Measurements from ENCODE around the gene LHX4.

LHX4 gene

GRCh38 chr1:180291004-180291403 lies 60.9 kb downstream of the LHX4 start:
- Histone ChIP-seq H3K4me3 (ENCODE audit: low read depth, low read length) (no peak overlapping the region), H3K27me3 (ENCODE audit: control insufficient read depth, insufficient read depth, low read length) (no peaks in the 10 kb centered on the region), H3K9ac (ENCODE audit: low read length) (no peak overlapping the region), H3K4me1 (ENCODE audit: control insufficient read depth, insufficient read depth, low read length) (no peaks in the 10 kb centered on the region), H3K36me3 (ENCODE audit: control insufficient read depth, insufficient read depth, low read length) (no peaks in the 10 kb centered on the region), H3K27ac (ENCODE audit: low read depth, low read length) (no peak overlapping the region), H3K9me3 (ENCODE audit: control insufficient read depth, insufficient read depth, low read depth, low read length) (no peaks in the 10 kb centered on the region)

GRCh38 chr1:180294711-180295110 lies 64.6 kb downstream of the LHX4 start:
- no peak overlapping the region for H3K9ac ChIP-seq (ENCODE audit: low read length)
- H3K9me3 ChIP-seq (ENCODE audit: control insufficient read depth, insufficient read depth, low read depth, low read length): no peaks in the 10 kb centered on the region
- no peak overlapping the region for H3K4me3 ChIP-seq (ENCODE audit: low read depth, low read length)
- H3K4me1 ChIP-seq (ENCODE audit: control insufficient read depth, insufficient read depth, low read length): no peaks in the 10 kb centered on the region
- no peaks in the 10 kb centered on the region for H3K36me3 ChIP-seq (ENCODE audit: control insufficient read depth, insufficient read depth, low read length)
- no peak overlapping the region for H3K27ac ChIP-seq (ENCODE audit: low read depth, low read length)
- H3K27me3 ChIP-seq (ENCODE audit: control insufficient read depth, insufficient read depth, low read length): no peaks in the 10 kb centered on the region

- H3K4me1 ChIP-seq (ENCODE audit: control insufficient read depth, insufficient read depth, low read length): no peaks in the 10 kb centered on the region
- no peaks in the 10 kb centered on the region for H3K9me3 ChIP-seq (ENCODE audit: control insufficient read depth, insufficient read depth, low read depth, low read length)
- no peaks in the 10 kb centered on the region for H3K36me3 ChIP-seq (ENCODE audit: control insufficient read depth, insufficient read depth, low read length)
- H3K27ac ChIP-seq (ENCODE audit: low read depth, low read length): no peak overlapping the region
- H3K27me3 ChIP-seq (ENCODE audit: control insufficient read depth, insufficient read depth, low read length): no peaks in the 10 kb centered on the region
- no peak overlapping the region for H3K9ac ChIP-seq (ENCODE audit: low read length)
- H3K4me3 ChIP-seq (ENCODE audit: low read depth, low read length): no peak overlapping the region
Measured at GRCh38 chr1:180295999-180296398, 65.9 kb downstream of the LHX4 start.

GRCh38 chr1:180299479-180300221 lies 69.6 kb downstream of the LHX4 start:
- H3K27me3 ChIP-seq (ENCODE audit: control insufficient read depth, insufficient read depth, low read length): no peaks in the 10 kb centered on the region
- H3K9ac ChIP-seq (ENCODE audit: low read length): no peak overlapping the region
- no peak overlapping the region for H3K27ac ChIP-seq (ENCODE audit: low read depth, low read length)
- H3K4me3 ChIP-seq (ENCODE audit: low read depth, low read length): no peak overlapping the region
- no peaks in the 10 kb centered on the region for H3K9me3 ChIP-seq (ENCODE audit: control insufficient read depth, insufficient read depth, low read depth, low read length)
- no peaks in the 10 kb centered on the region for H3K36me3 ChIP-seq (ENCODE audit: control insufficient read depth, insufficient read depth, low read length)
- H3K4me1 ChIP-seq (ENCODE audit: control insufficient read depth, insufficient read depth, low read length): no peaks in the 10 kb centered on the region

- H3K4me1 ChIP-seq (ENCODE audit: control insufficient read depth, insufficient read depth, low read length): no peaks in the 10 kb centered on the region
- no peaks in the 10 kb centered on the region for H3K36me3 ChIP-seq (ENCODE audit: control insufficient read depth, insufficient read depth, low read length)
- H3K9me3 ChIP-seq (ENCODE audit: control insufficient read depth, insufficient read depth, low read depth, low read length): no peaks in the 10 kb centered on the region
- no peak overlapping the region for H3K4me3 ChIP-seq (ENCODE audit: low read depth, low read length)
- no peaks in the 10 kb centered on the region for H3K27me3 ChIP-seq (ENCODE audit: control insufficient read depth, insufficient read depth, low read length)
- H3K27ac ChIP-seq (ENCODE audit: low read depth, low read length): no peak overlapping the region
- H3K9ac ChIP-seq (ENCODE audit: low read length): no peak overlapping the region
Measured at GRCh38 chr1:180301135-180301742, 71.2 kb downstream of the LHX4 start.

GRCh38 chr1:180309338-180309737 lies 79.3 kb downstream of the LHX4 start:
- Histone ChIP-seq H3K27me3 (ENCODE audit: control insufficient read depth, insufficient read depth, low read length) (no peaks in the 10 kb centered on the region), H3K36me3 (ENCODE audit: control insufficient read depth, insufficient read depth, low read length) (no peaks in the 10 kb centered on the region), H3K27ac (ENCODE audit: low read depth, low read length) (no peak overlapping the region), H3K9me3 (ENCODE audit: control insufficient read depth, insufficient read depth, low read depth, low read length) (no peaks in the 10 kb centered on the region), H3K9ac (ENCODE audit: low read length) (no peak overlapping the region), H3K4me3 (ENCODE audit: low read depth, low read length) (no peak overlapping the region), H3K4me1 (ENCODE audit: control insufficient read depth, insufficient read depth, low read length) (peaks cover 13% of the 10 kb centered on the region)

GRCh38 chr1:180310095-180310494 lies 80.0 kb downstream of the LHX4 start:
- Histone ChIP-seq H3K9ac (ENCODE audit: low read length) (no peak overlapping the region), H3K27me3 (ENCODE audit: control insufficient read depth, insufficient read depth, low read length) (no peaks in the 10 kb centered on the region), H3K36me3 (ENCODE audit: control insufficient read depth, insufficient read depth, low read length) (no peaks in the 10 kb centered on the region), H3K4me1 (ENCODE audit: control insufficient read depth, insufficient read depth, low read length) (peaks cover 13% of the 10 kb centered on the region), H3K27ac (ENCODE audit: low read depth, low read length) (no peak overlapping the region), H3K9me3 (ENCODE audit: control insufficient read depth, insufficient read depth, low read depth, low read length) (no peaks in the 10 kb centered on the region), H3K4me3 (ENCODE audit: low read depth, low read length) (no peak overlapping the region)

GRCh38 chr1:180311011-180311730 lies 81.1 kb downstream of the LHX4 start:
- Histone ChIP-seq H3K9me3 (ENCODE audit: control insufficient read depth, insufficient read depth, low read depth, low read length) (no peaks in the 10 kb centered on the region), H3K27ac (ENCODE audit: low read depth, low read length) (no peak overlapping the region), H3K4me3 (ENCODE audit: low read depth, low read length) (no peak overlapping the region), H3K27me3 (ENCODE audit: control insufficient read depth, insufficient read depth, low read length) (no peaks in the 10 kb centered on the region), H3K9ac (ENCODE audit: low read length) (no peak overlapping the region), H3K36me3 (ENCODE audit: control insufficient read depth, insufficient read depth, low read length) (no peaks in the 10 kb centered on the region), H3K4me1 (ENCODE audit: control insufficient read depth, insufficient read depth, low read length) (peaks cover 13% of the 10 kb centered on the region)

- no peak overlapping the region for H3K27ac ChIP-seq (ENCODE audit: low read depth, low read length)
Measured at GRCh38 chr1:180312926-180313325, 82.9 kb downstream of the LHX4 start.

GRCh38 chr1:180327089-180327488 lies 97.0 kb downstream of the LHX4 start:
- H3K9me3 ChIP-seq (ENCODE audit: control insufficient read depth, insufficient read depth, low read depth, low read length): peaks cover 2% of the 10 kb centered on the region; the same call in 1 of the 2 replicates
- H3K4me1 ChIP-seq (ENCODE audit: control insufficient read depth, insufficient read depth, low read length): no peaks in the 10 kb centered on the region
- H3K36me3 ChIP-seq (ENCODE audit: control insufficient read depth, insufficient read depth, low read length): no peaks in the 10 kb centered on the region
- no peaks in the 10 kb centered on the region for H3K27me3 ChIP-seq (ENCODE audit: control insufficient read depth, insufficient read depth, low read length)
- no peak overlapping the region for H3K4me3 ChIP-seq (ENCODE audit: low read depth, low read length)
- no peak overlapping the region for H3K27ac ChIP-seq (ENCODE audit: low read depth, low read length)
- no peak overlapping the region for H3K9ac ChIP-seq (ENCODE audit: low read length)

More at GRCh38 chr1:180312926-180313325, 82.9 kb downstream of the LHX4 start:
- H3K4me3 ChIP-seq (ENCODE audit: low read depth, low read length): no peak overlapping the region
- H3K36me3 ChIP-seq (ENCODE audit: control insufficient read depth, insufficient read depth, low read length): no peaks in the 10 kb centered on the region
- no peaks in the 10 kb centered on the region for H3K9me3 ChIP-seq (ENCODE audit: control insufficient read depth, insufficient read depth, low read depth, low read length)
- no peaks in the 10 kb centered on the region for H3K27me3 ChIP-seq (ENCODE audit: control insufficient read depth, insufficient read depth, low read length)
- H3K4me1 ChIP-seq (ENCODE audit: control insufficient read depth, insufficient read depth, low read length): peaks cover 13% of the 10 kb centered on the region
- H3K9ac ChIP-seq (ENCODE audit: low read length): no peak overlapping the region

Data from HUES6 (cell line).